ENCODE data around the gene ADAMTSL2. TPM values are rescaled to one million over a fixed set of nuclear protein-coding genes. Genes with fewer than 3 reads are reported as not detected.

Gene ADAMTSL2
- total and polyA plus RNA-seq, 2 of the 13 experiments (the other 11 are each of a cell fraction or from before 2014, with no cell fraction given): 1.9 to 3.8 TPM

- POLR2A ChIA-PET: no interaction called here
- Histone ChIP-seq H3K9ac (ENCODE audit: insufficient read depth, low read depth, low read length) (no peak overlapping the region), H3K36me3 (replicated peaks in 1 of 2; ENCODE audit: control insufficient read depth in 1 of 2, insufficient read depth in 2 of 2, low read length in 2 of 2) (no peaks in the 10 kb centered on the region), H3K27me3 (ENCODE audit: control insufficient read depth in 1 of 2, insufficient read depth in 2 of 2, low read length in 2 of 2) (no peaks in the 10 kb centered on the region), H3K4me2 (ENCODE audit: low read depth, low read length) (no peak overlapping the region), H3K4me3 (replicated peaks in 1 of 3; ENCODE audit: insufficient read depth in 1 of 3, low read depth in 2 of 3, low read length in 3 of 3) (no peak overlapping the region), H3K79me2 (ENCODE audit: insufficient read depth, low read length) (no peaks in the 10 kb centered on the region), H3K27ac (ENCODE audit: extremely low read length, insufficient read depth, low read length) (no peak overlapping the region), H3K9me3 (ENCODE audit: low read length) (no peaks in the 10 kb centered on the region), H4K20me1 (ENCODE audit: insufficient read depth, low read length) (no peaks in the 10 kb centered on the region), H3K4me1 (ENCODE audit: insufficient read depth, low read length) (peaks cover 9% of the 10 kb centered on the region), H2AFZ (ENCODE audit: low read length) (no peak overlapping the region)
- BruUV-seq (replicated peaks): no TSS peak
- WGBS (ENCODE audit: low lambda C conversion rate): 85% methylated on average over 4 of the region's 17 CpGs
- in situ Hi-C loops (cut with HindIII; ENCODE audit: extremely low pct_ligation_motif_present, low pct_unique_long_range_greater_than_20kb) (no loop called here), intact Hi-C loops (cut with micrococcal nuclease; ENCODE audit: unreplicated experiment) (no loop called here)
- no peak for TF ChIP-seq NR1H2 (CRISPR knock-in tag; IDR thresholded peaks at IDR 0.05; ENCODE audit: borderline replicate concordance, low read depth)
- TF ChIP-seq ZNF337 (CRISPR knock-in tag; IDR thresholded peaks at IDR 0.05; ENCODE audit: borderline replicate concordance, low read depth): no peak
- TF ChIP-seq ZNF276 (CRISPR knock-in tag; IDR thresholded peaks at IDR 0.05; ENCODE audit: low read depth): no peak
- TF ChIP-seq NR3C1 (CRISPR knock-in tag; IDR thresholded peaks at IDR 0.05): no peak
- TF ChIP-seq ASH2L (IDR thresholded peaks at IDR 0.05; ENCODE audit: insufficient read length, low read depth, low read length): no peak
- no peak for TF ChIP-seq CBFB (CRISPR knock-in tag; IDR thresholded peaks at IDR 0.05)
- no peak for TF ChIP-seq ZNF44 (CRISPR knock-in tag; IDR thresholded peaks at IDR 0.05)
- TF ChIP-seq RBAK (CRISPR knock-in tag; IDR thresholded peaks at IDR 0.05): no peak
- TF ChIP-seq HOXA3 (CRISPR knock-in tag; IDR thresholded peaks at IDR 0.05): no peak
- TF ChIP-seq ZKSCAN1 (IDR thresholded peaks at IDR 0.05; ENCODE audit: low read length): no peak
- no peak for TF ChIP-seq ZNF143 (CRISPR knock-in tag; IDR thresholded peaks at IDR 0.05)
- TF ChIP-seq HNRNPK (IDR thresholded peaks at IDR 0.05; ENCODE audit: low read depth, low read length, poor library complexity, severe bottlenecking): no peak
- TF ChIP-seq NONO (IDR thresholded peaks at IDR 0.05): no peak
- TF ChIP-seq NONO (CRISPR knock-in tag; conservative IDR thresholded peaks at IDR 0.05): no peak
- no peak for TF ChIP-seq JDP2 (CRISPR knock-in tag; IDR thresholded peaks at IDR 0.05; ENCODE audit: borderline replicate concordance)
- TF ChIP-seq GZF1 (CRISPR knock-in tag; IDR thresholded peaks at IDR 0.05): no peak
- FAIRE-seq (no peak), ATAC-seq (no peak), DNase-seq (ENCODE audit: low spot score) (no peak)
- CTCF ChIA-PET (ENCODE audit: low intra/inter-chr PET ratio, low total read pairs): no interaction called here
Measured at GRCh38 chr9:133566817-133567216, 32.3 kb downstream of the ADAMTSL2 start.
